HEK293 (cell line): ENCODE data around the gene MCF2L.

Experiments
- CTCF ChIA-PET: fragments of 350-600 bp; formaldehyde crosslinking; extraction: SDS; loops from one replicate; lab custom pipeline; 2021; ENCODE audit warnings: antibody characterized with exemption; lab: Yijun Ruan, JAX
- POLR2A ChIA-PET: fragments of 300-600 bp; formaldehyde crosslinking; extraction: SDS; loops from one replicate; lab custom pipeline; 2020; ENCODE audit warnings: antibody characterized with exemption, inconsistent platforms; lab: Yijun Ruan, JAX
- H3K27ac ChIP-seq: fragments of 200-500 bp; sonication (Bioruptor generic); 2 replicates; pipeline ENCODE4 v1.5.1; 2014; ENCODE audit warnings: low read depth, low read length, control low read depth, inconsistent platforms; ENCODE audit errors: extremely low read depth
- H3K36me3 ChIP-seq, 2 experiments: fragments of 200-500 bp in 1 of 2; sonication (Bioruptor generic) in 1 of 2; 1 replicate in 1 of 2; 2 replicates in 1 of 2; pipeline ENCODE4 v1.5.1; 2014 to 2017; ENCODE audit warnings: inconsistent platforms in 2 of 2, low read length in 2 of 2; ENCODE audit not compliant: control insufficient read depth in 2 of 2, insufficient read depth in 1 of 2
- H3K4me1 ChIP-seq: fragments of 200-500 bp; sonication (Bioruptor generic); 2 replicates; pipeline ENCODE4 v1.5.1; 2014; ENCODE audit warnings: mild to moderate bottlenecking, low read length, inconsistent platforms; ENCODE audit not compliant: control insufficient read depth, insufficient read depth
- H3K4me3 ChIP-seq: 2 replicates; pipeline ENCODE4 v1.5.1; 2011; ENCODE audit warnings: low read depth, mild to moderate bottlenecking, control low read depth, low read length, moderate library complexity
- H3K9me3 ChIP-seq: fragments of 200-500 bp; sonication (Bioruptor generic); 2 replicates; pipeline ENCODE4 v1.5.1; 2014; ENCODE audit warnings: low read depth, low read length, inconsistent platforms; ENCODE audit not compliant: control insufficient read depth, insufficient read depth
- BCL11A ChIP-seq: fragments of 450-650 bp; formaldehyde crosslinking; IDR thresholded peaks from 2 replicates; pipeline ENCODE4 v1.5.1; 2016; ENCODE audit warnings: low read depth, missing biosample characterization, missing genetic modification characterization
- GFI1B ChIP-seq: fragments of 450-650 bp; formaldehyde crosslinking; IDR thresholded peaks from 2 replicates; pipeline ENCODE4 v1.5.1; 2016; ENCODE audit warnings: missing biosample characterization, missing genetic modification characterization
- REPIN1 ChIP-seq: fragments of 450-650 bp; formaldehyde crosslinking; IDR thresholded peaks from 2 replicates; pipeline ENCODE4 v1.5.1; 2017; ENCODE audit warnings: missing biosample characterization, missing genetic modification characterization, low read depth
- TCF7L2 ChIP-seq: IDR thresholded peaks from 2 replicates; pipeline ENCODE4 v1.6.1; 2011; ENCODE audit warnings: low read depth, mild to moderate bottlenecking, inconsistent platforms, low read length, moderate library complexity, borderline replicate concordance
- ZBTB21 ChIP-seq: fragments of 450-650 bp; formaldehyde crosslinking; IDR thresholded peaks from 2 replicates; pipeline ENCODE4 v1.5.1; 2017; ENCODE audit warnings: missing biosample characterization, missing genetic modification characterization
- ZFHX2 ChIP-seq: fragments of 450-650 bp; formaldehyde crosslinking; conservative IDR thresholded peaks from 2 replicates; pipeline ENCODE4 v1.5.1; 2016; ENCODE audit warnings: missing biosample characterization, missing genetic modification characterization
- ZIC2 ChIP-seq: fragments of 450-650 bp; formaldehyde crosslinking; IDR thresholded peaks from 2 replicates; pipeline ENCODE4 v1.5.1; 2016; ENCODE audit warnings: missing biosample characterization, missing genetic modification characterization
- ZNF132 ChIP-seq: fragments of 450-650 bp; formaldehyde crosslinking; IDR thresholded peaks from 2 replicates; pipeline ENCODE4 v1.5.1; 2017; ENCODE audit warnings: missing biosample characterization, missing genetic modification characterization, borderline replicate concordance
- ZNF155 ChIP-seq: fragments of 450-650 bp; formaldehyde crosslinking; IDR thresholded peaks from 2 replicates; pipeline ENCODE4 v1.5.1; 2016; ENCODE audit warnings: missing biosample characterization, missing genetic modification characterization
- ZNF529 ChIP-seq: fragments of 450-650 bp; formaldehyde crosslinking; IDR thresholded peaks from 2 replicates; pipeline ENCODE4 v1.5.1; 2017; ENCODE audit warnings: missing genetic modification characterization, missing biosample characterization; ENCODE audit not compliant: insufficient replicate concordance
- ZNF791 ChIP-seq: fragments of 450-650 bp; formaldehyde crosslinking; IDR thresholded peaks from 2 replicates; pipeline ENCODE4 v1.5.1; 2016; ENCODE audit warnings: missing biosample characterization, missing genetic modification characterization
- ZNF843 ChIP-seq: fragments of 450-650 bp; formaldehyde crosslinking; IDR thresholded peaks from 2 replicates; pipeline ENCODE4 v1.5.1; 2016; ENCODE audit warnings: missing biosample characterization, missing genetic modification characterization
- TF ChIP-seq, protein P1 (sequence below): fragments of 450-650 bp; formaldehyde crosslinking; optimal IDR thresholded peaks from 2 replicates; pipeline ENCODE3; 2016; ENCODE audit warnings: missing biosample characterization, mild to moderate bottlenecking, missing genetic modification characterization
- TF ChIP-seq, protein P2 (sequence below): fragments of 450-650 bp; formaldehyde crosslinking; IDR thresholded peaks from 2 replicates; pipeline ENCODE4 v1.5.1; 2016; ENCODE audit warnings: missing biosample characterization, missing genetic modification characterization, borderline replicate concordance
- TF ChIP-seq, protein P3 (sequence below): fragments of 450-650 bp; formaldehyde crosslinking; IDR thresholded peaks from 2 replicates; pipeline ENCODE4 v1.5.1; 2016; ENCODE audit warnings: missing biosample characterization, missing genetic modification characterization
- TF ChIP-seq, protein P4 (sequence below): fragments of 450-650 bp; formaldehyde crosslinking; IDR thresholded peaks from 2 replicates; pipeline ENCODE4 v1.5.1; 2017; ENCODE audit warnings: missing biosample characterization, missing genetic modification characterization

The MCF2L gene

DNA sequence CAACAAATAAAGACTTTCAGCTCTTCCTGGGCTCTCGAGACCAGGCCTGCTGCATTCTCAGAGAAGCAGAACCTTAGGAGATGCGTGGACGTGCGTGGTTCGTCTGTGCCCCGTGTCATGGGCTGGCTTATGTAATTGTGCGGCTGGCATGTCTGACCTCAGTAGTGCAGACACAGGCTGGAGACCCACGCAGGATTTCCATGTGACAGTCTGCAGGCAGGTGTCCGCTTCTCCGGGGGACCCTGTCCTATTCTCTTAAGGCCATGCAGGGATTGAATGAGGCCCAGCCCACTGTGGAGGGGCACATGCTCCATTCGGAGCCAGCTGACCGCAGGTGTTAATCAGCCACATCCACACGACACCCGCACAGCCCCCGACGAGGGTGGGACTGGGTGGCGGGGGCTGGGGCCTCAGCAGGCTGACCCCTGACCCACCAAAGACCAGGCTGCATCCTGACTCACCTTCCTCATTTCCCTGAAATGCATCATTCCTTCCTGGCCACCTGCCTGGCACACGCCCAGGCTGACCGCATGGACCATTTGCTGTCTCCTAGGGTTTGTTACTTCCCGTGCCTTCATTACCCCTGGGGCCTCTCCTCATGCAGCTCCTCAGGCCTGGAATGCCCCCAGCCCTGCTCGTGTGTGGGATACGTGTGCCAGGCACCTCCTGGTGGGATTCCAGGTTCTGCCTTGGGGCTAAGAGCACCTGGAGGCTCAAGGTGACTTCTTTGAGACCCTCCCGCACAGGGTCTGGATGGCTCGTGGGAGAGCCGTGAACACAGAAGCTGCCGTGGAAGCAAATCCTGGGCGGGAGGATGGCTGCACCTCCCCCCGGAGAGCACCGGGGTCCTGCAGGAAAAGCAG is 10.7 kb upstream of the MCF2L start:
- POLR2A ChIA-PET = no interaction called here
- no peak overlapping the region for H3K27ac ChIP-seq
- CTCF ChIA-PET = interaction anchor here (0.6 to 1.6 kb wide), 3 partner anchors 26 to 341 kb away, joined by 3 read pairs; no protein-coding TSS in a partner anchor
- H3K4me3 ChIP-seq = no peak overlapping the region
- H3K9me3 ChIP-seq = no peaks in the 10 kb centered on the region
- H3K4me1 ChIP-seq = no peaks in the 10 kb centered on the region
- no peak for TF ChIP-seq ZNF529
- peak; percentile 13; the same call in 1 of the 2 replicates for TF ChIP-seq ZIC2
- TF ChIP-seq ZNF791 (tag by site-specific recombination) = no peak
- H3K36me3 ChIP-seq = no peaks in the 10 kb centered on the region

DNA sequence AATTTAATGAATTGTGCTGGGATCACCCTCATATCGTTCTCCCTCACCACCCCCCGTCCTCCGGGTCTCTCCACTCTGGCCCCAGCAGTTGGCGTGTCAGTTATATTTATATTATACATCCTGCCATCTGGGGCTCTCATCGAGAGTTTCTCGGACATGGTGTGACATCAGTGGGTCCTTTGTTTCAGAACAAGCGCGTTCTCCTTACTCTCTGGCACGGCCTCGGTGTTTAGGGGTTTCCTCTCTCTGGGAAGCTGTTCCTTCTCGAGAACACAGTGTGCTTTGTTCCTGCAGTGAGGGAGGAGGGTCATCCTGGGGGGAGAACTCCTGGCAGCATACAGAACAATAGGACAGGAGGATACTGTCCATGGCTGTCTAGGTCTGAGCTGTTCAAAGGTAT is 9.8 kb upstream of the MCF2L start:
- H3K27ac ChIP-seq = no peak overlapping the region
- no peaks in the 10 kb centered on the region for H3K36me3 ChIP-seq
- no peak for TF ChIP-seq ZNF132 (tag by site-specific recombination)
- TF ChIP-seq ZNF155 (tag by site-specific recombination) = no peak
- TF ChIP-seq, protein P1, sequence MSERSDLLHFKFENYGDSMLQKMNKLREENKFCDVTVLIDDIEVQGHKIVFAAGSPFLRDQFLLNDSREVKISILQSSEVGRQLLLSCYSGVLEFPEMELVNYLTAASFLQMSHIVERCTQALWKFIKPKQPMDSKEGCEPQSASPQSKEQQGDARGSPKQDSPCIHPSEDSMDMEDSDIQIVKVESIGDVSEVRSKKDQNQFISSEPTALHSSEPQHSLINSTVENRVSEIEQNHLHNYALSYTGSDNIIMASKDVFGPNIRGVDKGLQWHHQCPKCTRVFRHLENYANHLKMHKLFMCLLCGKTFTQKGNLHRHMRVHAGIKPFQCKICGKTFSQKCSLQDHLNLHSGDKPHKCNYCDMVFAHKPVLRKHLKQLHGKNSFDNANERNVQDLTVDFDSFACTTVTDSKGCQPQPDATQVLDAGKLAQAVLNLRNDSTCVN (tag by site-specific recombination) = no peak
- no peak for TF ChIP-seq GFI1B (tag by site-specific recombination)
- TF ChIP-seq ZBTB21 (tag by site-specific recombination) = no peak
- TF ChIP-seq TCF7L2 = no peak
- TF ChIP-seq, protein P2, sequence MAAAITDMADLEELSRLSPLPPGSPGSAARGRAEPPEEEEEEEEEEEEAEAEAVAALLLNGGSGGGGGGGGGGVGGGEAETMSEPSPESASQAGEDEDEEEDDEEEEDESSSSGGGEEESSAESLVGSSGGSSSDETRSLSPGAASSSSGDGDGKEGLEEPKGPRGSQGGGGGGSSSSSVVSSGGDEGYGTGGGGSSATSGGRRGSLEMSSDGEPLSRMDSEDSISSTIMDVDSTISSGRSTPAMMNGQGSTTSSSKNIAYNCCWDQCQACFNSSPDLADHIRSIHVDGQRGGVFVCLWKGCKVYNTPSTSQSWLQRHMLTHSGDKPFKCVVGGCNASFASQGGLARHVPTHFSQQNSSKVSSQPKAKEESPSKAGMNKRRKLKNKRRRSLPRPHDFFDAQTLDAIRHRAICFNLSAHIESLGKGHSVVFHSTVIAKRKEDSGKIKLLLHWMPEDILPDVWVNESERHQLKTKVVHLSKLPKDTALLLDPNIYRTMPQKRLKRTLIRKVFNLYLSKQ (tag by site-specific recombination) = no peak
- no peak for TF ChIP-seq ZNF843
- TF ChIP-seq REPIN1 (tag by site-specific recombination) = no peak
- TF ChIP-seq, protein P3, sequence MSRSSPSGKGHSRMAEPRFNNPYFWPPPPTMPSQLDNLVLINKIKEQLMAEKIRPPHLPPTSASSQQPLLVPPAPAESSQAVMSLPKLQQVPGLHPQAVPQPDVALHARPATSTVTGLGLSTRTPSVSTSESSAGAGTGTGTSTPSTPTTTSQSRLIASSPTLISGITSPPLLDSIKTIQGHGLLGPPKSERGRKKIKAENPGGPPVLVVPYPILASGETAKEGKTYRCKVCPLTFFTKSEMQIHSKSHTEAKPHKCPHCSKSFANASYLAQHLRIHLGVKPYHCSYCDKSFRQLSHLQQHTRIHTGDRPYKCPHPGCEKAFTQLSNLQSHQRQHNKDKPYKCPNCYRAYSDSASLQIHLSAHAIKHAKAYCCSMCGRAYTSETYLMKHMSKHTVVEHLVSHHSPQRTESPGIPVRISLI (tag by site-specific recombination) = no peak
- TF ChIP-seq, protein P4, sequence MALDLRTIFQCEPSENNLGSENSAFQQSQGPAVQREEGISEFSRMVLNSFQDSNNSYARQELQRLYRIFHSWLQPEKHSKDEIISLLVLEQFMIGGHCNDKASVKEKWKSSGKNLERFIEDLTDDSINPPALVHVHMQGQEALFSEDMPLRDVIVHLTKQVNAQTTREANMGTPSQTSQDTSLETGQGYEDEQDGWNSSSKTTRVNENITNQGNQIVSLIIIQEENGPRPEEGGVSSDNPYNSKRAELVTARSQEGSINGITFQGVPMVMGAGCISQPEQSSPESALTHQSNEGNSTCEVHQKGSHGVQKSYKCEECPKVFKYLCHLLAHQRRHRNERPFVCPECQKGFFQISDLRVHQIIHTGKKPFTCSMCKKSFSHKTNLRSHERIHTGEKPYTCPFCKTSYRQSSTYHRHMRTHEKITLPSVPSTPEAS (tag by site-specific recombination) = no peak
- TF ChIP-seq, all 188 proteins: peak for 0
- no peaks in the 10 kb centered on the region for H3K4me1 ChIP-seq
- POLR2A ChIA-PET = no interaction called here
- CTCF ChIA-PET = no interaction called here
- H3K4me3 ChIP-seq = no peak overlapping the region
- no peaks in the 10 kb centered on the region for H3K9me3 ChIP-seq

DNA sequence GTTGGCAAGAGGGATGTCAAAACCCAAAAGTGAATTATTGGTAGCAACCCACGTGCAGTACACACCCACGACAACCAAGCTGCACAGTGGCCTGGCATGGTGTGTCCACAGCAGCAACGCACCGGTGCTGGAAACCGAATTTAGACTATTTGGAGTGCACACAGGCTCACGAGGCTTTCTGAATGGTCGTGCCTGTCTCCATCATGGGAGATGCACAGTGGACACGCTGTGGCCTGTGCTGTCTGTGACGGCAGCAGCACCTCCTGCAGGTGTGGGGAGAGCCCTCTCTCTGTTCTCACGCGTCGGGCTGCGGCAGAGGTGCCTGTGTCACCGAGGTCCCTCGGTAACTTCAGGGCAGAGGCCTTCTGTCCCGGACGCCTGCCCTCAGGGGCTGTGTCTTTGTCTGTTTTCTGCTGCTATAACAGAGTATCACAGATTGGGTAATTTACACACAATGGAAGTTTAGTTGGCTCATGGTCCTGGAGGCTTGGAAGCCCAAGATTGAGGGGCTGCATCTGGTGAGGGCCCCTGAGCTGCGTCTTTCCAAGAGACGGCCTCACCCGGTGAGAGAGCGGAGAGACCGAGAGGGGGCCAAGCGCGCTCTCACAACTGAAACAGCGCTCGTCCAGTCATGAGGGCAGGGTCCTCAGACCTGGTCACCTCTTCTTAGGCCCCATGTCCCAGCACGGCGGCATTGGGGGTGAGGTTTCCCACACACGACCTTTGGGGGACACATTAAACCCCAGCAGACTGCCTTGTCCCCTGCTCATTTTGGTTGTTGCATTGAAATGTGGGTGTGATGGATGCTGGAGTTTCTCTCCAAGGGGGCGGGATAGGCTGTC is 9.1 kb upstream of the MCF2L start:
- no peaks in the 10 kb centered on the region for H3K36me3 ChIP-seq
- H3K9me3 ChIP-seq = no peaks in the 10 kb centered on the region
- H3K4me3 ChIP-seq = no peak overlapping the region
- TF ChIP-seq BCL11A (tag by site-specific recombination) = no peak
- 0 out of 2 replicates have a peak, but pooled peaks have one; percentile 9 for TF ChIP-seq ZFHX2
- TF ChIP-seq, all 188 proteins: peak for 1
- no peaks in the 10 kb centered on the region for H3K4me1 ChIP-seq
- CTCF ChIA-PET = no interaction called here
- no peak overlapping the region for H3K27ac ChIP-seq
- POLR2A ChIA-PET = no interaction called here
